ENCODE measurements around the gene PXDN.

- TF ChIP-seq POLR2A (IDR thresholded peaks at IDR 0.05; ENCODE audit: low read length) (no peak), GATA1 (IDR thresholded peaks at IDR 0.05; ENCODE audit: low read depth, low read length) (no peak)
These were observed 43.6 kb upstream of the PXDN start for GRCh38 chr2:1787755-1788477.
